Heart left ventricle (tissue), 16 donors: ENCODE measurements around the gene QKI. TPM values are rescaled to one million over a fixed set of nuclear protein-coding genes. Genes with fewer than 3 reads are reported as not detected.

Source experiments
- ATAC-seq, 4 donors: fragments of 200-7000 bp; cut with Tn5 transposase; one replicate each; pipeline ENCODE4 v1.9.1; 2020 to 2022; ENCODE audit warnings: moderate library complexity in 4 of 4, mild to moderate bottlenecking in 3 of 4, moderate number of reproducible peaks in 1 of 4
- DNase-seq, 5 donors: peaks; one replicate each; pipeline ENCODE4 v3.0.0-alpha.2; 2020
- H3K27ac ChIP-seq, 12 donors: fragments of 200-600 bp; sonication (generic) in 4 of 12; one replicate each; pipeline versions ENCODE4 v1.5.0 to v1.8.0; 2016 to 2022; ENCODE audit warnings: mild to moderate bottlenecking in 2 of 12
- H3K27me3 ChIP-seq, 9 donors: fragments of 200-600 bp; sonication (generic) in 2 of 9; one replicate each; pipeline versions ENCODE4 v1.5.1 to v1.8.0; 2016 to 2022; ENCODE audit warnings: mild to moderate bottlenecking in 3 of 9
- H3K36me3 ChIP-seq, 9 donors: fragments of 200-600 bp; sonication (generic) in 2 of 9; one replicate each; pipeline versions ENCODE4 v1.5.0 to v1.8.0; 2018 to 2022; ENCODE audit warnings: mild to moderate bottlenecking in 2 of 9
- H3K4me1 ChIP-seq, 12 donors: fragments of 200-600 bp; sonication (generic) in 4 of 12; one replicate each; pipeline versions ENCODE4 v1.5.0 to v1.8.0; 2016 to 2022; ENCODE audit warnings: mild to moderate bottlenecking in 3 of 12
- H3K4me3 ChIP-seq, 12 donors: fragments of 200-600 bp; sonication (generic) in 4 of 12; one replicate each; pipeline versions ENCODE4 v1.5.0 to v1.8.0; 2017 to 2022; ENCODE audit warnings: mild to moderate bottlenecking in 9 of 12, moderate library complexity in 4 of 12
- H3K9me3 ChIP-seq, 12 donors: fragments of 200-600 bp; sonication (generic) in 4 of 12; one replicate each; pipeline versions ENCODE4 v1.5.0 to v1.8.0; 2016 to 2022; ENCODE audit warnings: mild to moderate bottlenecking in 1 of 12
- POLR2A ChIP-seq, 2 donors: fragments of 450-650 bp; IDR thresholded peaks; one replicate each; pipeline ENCODE4 v1.6.1; 2017; ENCODE audit warnings: antibody characterized with exemption in 2 of 2, mild to moderate bottlenecking in 2 of 2, moderate library complexity in 2 of 2
- WGBS, 4 donors: extraction: QIAGEN DNeasy Blood & Tissue Kit in 2 of 4; methylation state at CpG; one replicate each; pipeline versions ENCODE4 v1.1.5 to v1.1.7; 2013 to 2018; 5-methylcytosine and 5-hydroxymethylcytosine counted together
- intact Hi-C, 10 donors: fragments of 100-400 bp; cut with DNase I; formaldehyde crosslinking; loops; one replicate each; pipeline versions ENCODE4 v1.11.1 to v1.14.2; 2022
- polyA plus RNA-seq, 2 donors: library from polyadenylated mRNA; stranded (reverse); fragments of 200-250 nt; gene quantifications; one replicate each; pipeline ENCODE4 v1.2.3, GENCODE V29; 2013
- total RNA-seq, 9 donors: library from RNA; depleted of rRNA in 2 of 9; stranded (reverse); fragments of >200 nt in 2 of 9; fragmentation: NEBNext Ultra II Directional in 3 of 9; extraction: Animal tissue kit (Norgen Biotek cat#: 25700) in 3 of 9; gene quantifications; one replicate each; pipeline versions ENCODE4 v1.1.0 to v1.2.4, GENCODE V29; 2016 to 2023
- TF ChIP-seq, protein P1 (sequence below), 12 donors: fragments of 200-600 bp; sonication (generic) in 4 of 12; IDR thresholded peaks; one replicate each; pipeline versions ENCODE4 v1.5.0 to v1.8.0; 2018 to 2022; ENCODE audit warnings: antibody characterized with exemption in 12 of 12, mild to moderate bottlenecking in 5 of 12
- donor health status: ischemic (EF 13 %, LVEDD 7.1; RV severe dilation, severe dysfunction).
- donor health status: healthy with polysubstance abuse.
- donor health status: DM: no; HTN: yes; CAD: no.
- donor health status: DM: no; HTN: no; CAD: no.
- donor health status: ischemic (EF 25% LVEDD 6.9; RV normal size, moderate dysfunction).
- donor health status: ischemic (EF 25% LVEDD 5.7; RV mildly dilated, moderate dysfunction).
- donor health status: healthy.
- donor health status: DM: yes; HTN: yes; CAD: no.
- donor health status: ischemic (EF 35%, LVEDD 5.7; RV mildly dilated, moderate dysfunction).
- donor health status: nonischemic (EF 11% LVEDD 7.7; RV severe dilation, severe dysfunction).
- donor health status: DM: yes; HTN: yes; CAD: no.
- donor health status: PGD.
- donor health status: ischemic (EF 29% LVEDD 5.4; RV normal size, mild dysfunction).
- donor health status: nonischemic (EF 23%, LVEDD 6.1; RV moderate dilation, normal function).

Gene QKI
- total and polyA plus RNA-seq, 11 donors = 80.2 to 607 (median 474) TPM

DNA sequence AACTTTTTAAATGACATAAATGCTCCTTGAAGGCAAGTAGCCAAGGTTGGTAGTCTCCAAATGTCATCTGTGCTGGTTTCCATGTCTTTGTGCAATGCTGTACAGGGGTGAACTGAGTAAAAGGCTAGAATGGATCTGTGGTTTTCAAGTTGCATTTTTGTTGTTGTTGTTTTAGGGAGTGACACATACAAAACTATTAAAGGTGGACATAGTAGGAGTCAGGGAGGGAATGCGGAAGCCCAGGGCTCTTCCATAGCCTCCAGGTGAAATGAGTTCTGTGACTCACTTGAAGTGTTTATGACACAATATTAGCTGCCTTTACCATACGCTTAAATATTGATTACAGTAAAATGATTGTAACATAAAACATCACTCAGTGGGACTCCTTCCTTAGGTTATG, 22.5 kb upstream of the QKI start:
- TF ChIP-seq, protein P1, sequence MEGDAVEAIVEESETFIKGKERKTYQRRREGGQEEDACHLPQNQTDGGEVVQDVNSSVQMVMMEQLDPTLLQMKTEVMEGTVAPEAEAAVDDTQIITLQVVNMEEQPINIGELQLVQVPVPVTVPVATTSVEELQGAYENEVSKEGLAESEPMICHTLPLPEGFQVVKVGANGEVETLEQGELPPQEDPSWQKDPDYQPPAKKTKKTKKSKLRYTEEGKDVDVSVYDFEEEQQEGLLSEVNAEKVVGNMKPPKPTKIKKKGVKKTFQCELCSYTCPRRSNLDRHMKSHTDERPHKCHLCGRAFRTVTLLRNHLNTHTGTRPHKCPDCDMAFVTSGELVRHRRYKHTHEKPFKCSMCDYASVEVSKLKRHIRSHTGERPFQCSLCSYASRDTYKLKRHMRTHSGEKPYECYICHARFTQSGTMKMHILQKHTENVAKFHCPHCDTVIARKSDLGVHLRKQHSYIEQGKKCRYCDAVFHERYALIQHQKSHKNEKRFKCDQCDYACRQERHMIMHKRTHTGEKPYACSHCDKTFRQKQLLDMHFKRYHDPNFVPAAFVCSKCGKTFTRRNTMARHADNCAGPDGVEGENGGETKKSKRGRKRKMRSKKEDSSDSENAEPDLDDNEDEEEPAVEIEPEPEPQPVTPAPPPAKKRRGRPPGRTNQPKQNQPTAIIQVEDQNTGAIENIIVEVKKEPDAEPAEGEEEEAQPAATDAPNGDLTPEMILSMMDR (IDR thresholded peaks at IDR 0.05) = no peak
- TF ChIP-seq POLR2A (IDR thresholded peaks at IDR 0.05) = no peak
- H3K9me3 ChIP-seq = no peaks in the 10 kb centered on the region
- H3K4me1 ChIP-seq = peaks cover 0 to 34% (median 15%) of the 10 kb centered on the region in 12 donors
- peak overlapping the region in 3 of 12 donors; percentile 7 to 29 (median 9) for H3K27ac ChIP-seq
- H3K27me3 ChIP-seq = no peaks in the 10 kb centered on the region
- ATAC-seq (no peak), DNase-seq (no peak)
- no peaks in the 10 kb centered on the region for H3K36me3 ChIP-seq
- WGBS, 4 donors = 89 to 96% (median 92%) methylated on average over 2 of the region's 2 CpGs
- intact Hi-C loops = loop anchor here in 3 of 10 donors (5.0 to 10.0 kb wide), 2 partner anchors 35 to 47 kb away; no protein-coding TSS in a partner anchor
- no peak overlapping the region for H3K4me3 ChIP-seq

DNA sequence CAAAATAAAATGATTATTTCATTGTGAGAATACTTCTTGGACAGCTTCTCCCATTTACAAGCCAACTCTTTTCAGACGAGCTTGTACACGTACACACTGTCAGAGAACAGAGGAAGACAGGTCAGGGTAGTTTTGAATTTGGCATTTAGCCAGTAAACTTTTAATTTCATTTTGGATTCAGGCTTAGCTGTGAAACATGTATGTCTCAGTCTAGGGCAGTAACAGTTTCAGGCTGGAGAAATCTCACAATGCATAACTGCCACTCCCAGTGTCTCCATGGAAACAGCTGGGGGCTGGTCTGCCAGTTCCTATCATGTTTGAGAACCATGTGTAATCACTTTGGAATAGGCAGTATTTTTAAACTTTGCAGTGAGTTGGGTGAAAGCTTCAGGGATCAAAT, 22.0 kb upstream of the QKI start:
- 4 to 8% (median 7%) methylated on average over 2 of the region's 2 CpGs for WGBS, 4 donors
- H3K27ac ChIP-seq = peak overlapping the region in 3 of 12 donors; percentile 7 to 29 (median 9)
- no peaks in the 10 kb centered on the region for H3K9me3 ChIP-seq
- ATAC-seq = peak; percentile 57 to 76 (median 74)
- H3K4me1 ChIP-seq = peaks cover 0 to 35% (median 19%) of the 10 kb centered on the region in 12 donors
- H3K4me3 ChIP-seq = no peak overlapping the region
- intact Hi-C loops = loop anchor here in 3 of 10 donors (5.0 to 10.0 kb wide), 2 partner anchors 35 to 48 kb away; no protein-coding TSS in a partner anchor
- no peaks in the 10 kb centered on the region for H3K27me3 ChIP-seq
- peak in 4 of 5 donors; percentile 48 to 60 (median 54) for DNase-seq
- no peaks in the 10 kb centered on the region for H3K36me3 ChIP-seq
- TF ChIP-seq, protein P1 (IDR thresholded peaks at IDR 0.05) = no peak
- no peak for TF ChIP-seq POLR2A (IDR thresholded peaks at IDR 0.05)

DNA sequence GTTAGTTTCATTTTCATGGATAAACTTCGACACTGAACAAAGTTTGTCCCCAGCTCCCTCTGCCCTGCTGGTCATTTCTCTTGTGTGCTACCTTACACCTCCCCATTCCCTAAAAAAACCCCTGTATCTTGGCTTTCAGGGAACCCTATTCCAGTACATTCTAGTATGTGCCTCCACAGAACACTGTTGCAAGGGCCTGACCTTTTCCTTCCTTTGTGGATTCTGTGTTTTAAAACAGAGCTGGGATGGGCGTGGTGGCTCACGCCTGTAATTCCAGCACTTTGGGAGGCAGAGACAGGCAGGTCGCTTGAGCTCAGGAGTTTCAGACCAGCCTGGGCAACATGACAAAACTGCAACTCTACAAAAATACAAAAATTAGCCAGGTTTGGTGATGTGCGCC, 20.6 kb upstream of the QKI start:
- intact Hi-C loops = loop anchor here in 3 of 10 donors (5.0 to 10.0 kb wide), 2 partner anchors 37 to 49 kb away; no protein-coding TSS in a partner anchor
- peak overlapping the region in 2 of 12 donors; percentile 17 to 24 for H3K27ac ChIP-seq
- H3K4me1 ChIP-seq = peaks cover 0 to 40% (median 19%) of the 10 kb centered on the region in 12 donors
- WGBS, 4 donors = 61 to 84% (median 66%) methylated on average over 5 of the region's 5 CpGs
- DNase-seq = no peak
- H3K36me3 ChIP-seq = no peaks in the 10 kb centered on the region
- ATAC-seq = peak in 3 of 4 donors; percentile 37 to 63 (median 47)
- TF ChIP-seq, protein P1 (IDR thresholded peaks at IDR 0.05) = no peak
- no peak for TF ChIP-seq POLR2A (IDR thresholded peaks at IDR 0.05)
- no peak overlapping the region for H3K4me3 ChIP-seq
- H3K27me3 ChIP-seq = no peaks in the 10 kb centered on the region
- H3K9me3 ChIP-seq = no peaks in the 10 kb centered on the region

DNA sequence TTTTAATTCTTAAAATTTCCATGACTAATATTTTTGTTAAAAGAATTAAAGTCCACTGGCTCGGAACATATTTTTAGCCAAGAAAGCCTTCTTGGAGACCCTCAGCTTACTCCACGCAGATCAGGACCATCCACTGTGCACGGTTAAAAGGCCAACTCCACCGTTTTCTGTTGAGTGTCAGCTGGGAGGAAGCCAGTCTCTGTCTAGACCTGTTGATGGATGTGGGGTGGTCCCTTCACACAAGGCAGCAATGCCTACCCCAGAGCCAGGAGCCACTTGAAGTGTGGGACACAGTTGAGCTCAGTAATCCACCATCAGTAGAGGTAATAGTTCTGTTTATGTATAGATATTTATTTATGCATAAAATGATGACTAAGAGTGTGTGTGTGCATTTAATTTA, 19.9 kb upstream of the QKI start:
- intact Hi-C loops = loop anchor here in 3 of 10 donors (5.0 to 10.0 kb wide), 2 partner anchors 37 to 50 kb away; no protein-coding TSS in a partner anchor
- ATAC-seq (no peak), DNase-seq (no peak)
- no peaks in the 10 kb centered on the region for H3K36me3 ChIP-seq
- 64 to 77% (median 72%) methylated on average over 4 of the region's 4 CpGs for WGBS, 4 donors
- TF ChIP-seq POLR2A (IDR thresholded peaks at IDR 0.05) = no peak
- TF ChIP-seq, protein P1 (IDR thresholded peaks at IDR 0.05) = no peak
- H3K4me3 ChIP-seq = no peak overlapping the region
- H3K9me3 ChIP-seq = no peaks in the 10 kb centered on the region
- peaks cover 0 to 47% (median 19%) of the 10 kb centered on the region in 12 donors for H3K4me1 ChIP-seq
- no peak overlapping the region for H3K27ac ChIP-seq
- H3K27me3 ChIP-seq = no peaks in the 10 kb centered on the region
